NK-92 (cell line): Measurements from ENCODE around the gene RAD51B.

Experiments used
- DNase-seq: peaks from one replicate; lab custom pipeline; 2025; ENCODE audit not compliant: unreplicated experiment; lab: John Stamatoyannopoulos, UW

The RAD51B gene

GRCh38 chr14:68141281-68142088, 321.9 kb downstream of the RAD51B start:
- no peak for DNase-seq

DNA sequence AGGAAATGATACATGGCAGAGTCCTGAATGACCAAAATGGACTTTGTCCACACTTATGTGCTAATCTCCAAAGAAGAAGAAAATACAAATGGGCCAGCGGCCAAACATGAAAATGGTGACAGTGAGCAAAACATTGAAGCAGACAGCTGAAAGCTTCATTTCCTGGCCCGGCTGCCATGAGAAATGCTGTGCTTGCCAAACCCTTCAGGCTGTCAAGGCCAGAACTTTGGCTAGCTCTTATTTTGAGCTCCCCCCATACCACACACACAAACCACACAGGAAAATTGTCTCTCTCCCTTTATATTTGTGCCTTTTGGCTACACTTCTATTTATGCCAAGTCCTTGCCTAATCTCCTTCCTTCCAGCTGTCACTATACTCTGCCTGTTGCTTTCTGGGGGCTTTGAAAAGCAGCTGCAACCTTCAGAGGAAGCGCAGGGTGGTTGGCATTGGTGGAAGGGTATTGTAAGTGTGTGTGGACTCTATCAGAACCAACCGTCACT, 323.8 kb downstream of the RAD51B start:
- DNase-seq, result no peak

- no peak for DNase-seq
Measured at GRCh38 chr14:68144051-68144681, 324.6 kb downstream of the RAD51B start.

DNA sequence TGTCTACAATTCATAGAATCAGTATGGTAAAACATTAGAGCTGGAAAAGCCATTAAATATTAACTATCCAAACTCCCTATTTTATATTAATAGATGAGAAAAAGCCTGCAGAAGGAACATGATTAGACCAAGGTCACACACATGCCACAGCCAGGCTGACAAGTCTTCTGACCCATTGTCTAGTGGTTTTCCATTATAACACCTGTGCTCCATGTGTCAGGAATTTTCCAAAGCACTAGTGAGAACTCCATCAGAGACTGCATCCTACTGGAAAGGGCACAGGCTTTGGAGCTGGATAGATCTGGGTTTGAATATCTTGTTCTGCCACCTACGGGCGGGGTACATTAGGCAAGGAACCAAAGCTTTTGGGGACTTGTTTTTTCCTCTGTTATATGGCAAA, 325.5 kb downstream of the RAD51B start:
- no peak for DNase-seq

DNA sequence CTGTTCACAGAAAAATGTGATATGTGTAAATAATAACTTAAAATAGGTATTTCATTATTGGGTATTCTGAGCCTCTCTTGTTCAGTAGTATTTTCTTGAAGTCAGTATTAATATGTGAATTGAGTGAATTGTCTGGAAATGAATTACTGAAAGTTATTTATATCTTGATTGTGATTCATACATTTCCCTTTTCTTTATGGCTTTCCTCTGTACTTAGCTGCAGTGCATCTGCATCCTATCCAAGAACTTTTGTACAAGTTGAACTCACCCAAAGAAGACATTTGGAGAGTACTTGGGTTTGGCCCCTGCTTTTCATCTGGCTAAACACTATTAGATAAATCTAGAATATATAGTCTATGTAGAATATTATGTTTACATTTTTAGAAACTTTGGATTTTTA, 326.0 kb downstream of the RAD51B start:
- no peak for DNase-seq

GRCh38 chr14:68146818-68147217, 327.2 kb downstream of the RAD51B start:
- DNase-seq, result no peak

GRCh38 chr14:68147303-68147702, 327.7 kb downstream of the RAD51B start:
- DNase-seq, result no peak

DNA sequence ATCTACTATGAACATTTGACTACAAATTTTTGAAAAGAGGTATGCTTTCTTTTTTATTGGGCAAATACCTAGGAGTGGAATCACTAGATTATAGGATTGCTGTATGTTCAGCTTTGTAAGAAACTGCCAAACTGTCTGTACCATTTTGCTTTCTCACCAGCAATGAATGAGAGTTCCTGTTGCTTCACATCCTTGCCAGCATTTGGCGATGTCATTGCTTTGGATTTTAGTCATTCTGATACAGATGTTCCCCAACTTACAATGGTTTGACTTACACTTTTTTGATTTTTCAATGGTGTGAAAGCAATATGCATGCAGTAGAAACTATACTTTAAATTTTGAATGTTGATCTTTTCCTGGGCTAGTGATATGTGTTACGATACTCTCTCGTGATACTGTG, 328.7 kb downstream of the RAD51B start:
- DNase-seq, result no peak

DNA sequence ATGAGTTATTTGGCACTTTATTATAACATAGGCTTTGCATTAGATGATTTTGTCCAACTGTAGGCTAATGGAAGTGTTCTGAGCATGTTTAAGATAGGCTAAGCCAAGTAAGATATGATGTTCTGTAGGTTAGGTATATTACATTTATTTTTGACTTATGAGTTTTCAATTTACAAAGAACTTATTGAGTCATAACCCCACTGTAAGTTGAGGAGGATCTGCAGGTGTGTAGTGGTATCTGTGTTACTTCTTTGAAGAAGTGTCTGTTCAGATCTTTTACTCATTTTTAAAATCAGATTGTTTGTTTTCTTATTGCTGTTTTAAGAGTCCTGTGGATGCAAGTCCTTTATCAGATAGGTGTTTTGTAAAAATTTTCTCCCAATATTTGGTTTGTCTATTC, 329.2 kb downstream of the RAD51B start:
- no peak for DNase-seq

GRCh38 chr14:68153275-68153674, 333.7 kb downstream of the RAD51B start:
- DNase-seq, result no peak

DNA sequence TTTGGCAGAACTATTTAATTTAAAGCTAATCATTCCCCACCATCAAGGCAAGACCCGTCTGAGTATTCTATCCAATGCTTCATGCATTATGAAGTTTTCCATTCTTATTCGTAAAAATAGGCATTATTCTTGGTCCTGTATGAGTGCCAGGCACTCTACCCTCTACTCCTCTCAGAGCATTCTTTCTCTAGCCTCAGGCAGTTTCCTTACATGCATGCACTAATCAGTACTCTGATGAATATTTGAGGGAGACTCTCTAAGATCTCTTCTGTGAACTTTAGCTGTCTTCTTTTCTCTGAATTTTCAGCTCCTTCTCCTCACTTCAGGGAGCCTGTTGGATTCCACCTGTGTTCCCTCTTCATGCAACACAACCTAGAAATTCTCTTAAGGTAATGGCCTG, 334.7 kb downstream of the RAD51B start:
- DNase-seq, result no peak

- no peak for DNase-seq
Measured at GRCh38 chr14:68157971-68158371, 338.4 kb downstream of the RAD51B start.

GRCh38 chr14:68158640-68159039, 339.1 kb downstream of the RAD51B start:
- no peak for DNase-seq

DNA sequence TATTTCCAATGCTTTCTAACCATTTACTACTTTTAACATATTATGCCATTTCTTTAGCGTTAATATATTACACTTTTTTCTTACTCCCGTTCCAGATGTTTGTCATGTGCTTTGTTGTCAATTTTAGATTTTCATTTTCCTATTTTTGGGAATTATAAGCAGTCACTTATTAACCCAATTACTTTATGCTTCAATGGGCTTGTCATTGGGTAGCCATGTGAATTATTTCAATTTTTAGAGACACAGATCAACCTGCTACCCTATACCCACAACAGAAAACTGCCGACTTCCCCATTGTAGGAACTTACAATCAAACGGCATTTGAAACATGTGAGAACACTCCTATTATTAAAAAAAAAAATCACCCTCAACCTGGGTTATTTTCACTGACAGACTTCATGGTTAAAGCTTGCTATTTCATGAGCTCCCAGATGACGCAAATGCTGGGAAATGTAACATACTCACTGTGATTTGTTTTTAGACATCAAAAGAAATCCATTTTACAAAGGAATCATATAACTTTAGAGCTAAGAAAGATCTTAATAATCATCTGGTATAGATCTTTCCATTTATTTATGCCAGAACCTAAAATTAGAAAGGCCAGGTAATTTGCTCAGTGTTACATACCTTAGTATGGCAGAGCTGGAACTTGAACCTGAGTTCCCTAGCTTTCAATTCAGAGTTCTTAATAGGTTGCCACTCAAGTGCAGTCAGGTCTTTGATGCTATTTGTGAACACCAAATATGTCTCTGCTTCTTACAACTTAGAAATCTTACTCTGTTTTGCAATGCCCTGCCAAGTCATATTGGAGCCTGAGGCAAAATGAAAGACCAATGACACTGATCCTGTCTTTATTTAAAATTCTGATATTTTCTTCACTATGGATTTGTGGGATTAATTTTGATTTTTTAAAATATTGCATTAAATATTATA, 340.4 kb downstream of the RAD51B start:
- no peak for DNase-seq

DNA sequence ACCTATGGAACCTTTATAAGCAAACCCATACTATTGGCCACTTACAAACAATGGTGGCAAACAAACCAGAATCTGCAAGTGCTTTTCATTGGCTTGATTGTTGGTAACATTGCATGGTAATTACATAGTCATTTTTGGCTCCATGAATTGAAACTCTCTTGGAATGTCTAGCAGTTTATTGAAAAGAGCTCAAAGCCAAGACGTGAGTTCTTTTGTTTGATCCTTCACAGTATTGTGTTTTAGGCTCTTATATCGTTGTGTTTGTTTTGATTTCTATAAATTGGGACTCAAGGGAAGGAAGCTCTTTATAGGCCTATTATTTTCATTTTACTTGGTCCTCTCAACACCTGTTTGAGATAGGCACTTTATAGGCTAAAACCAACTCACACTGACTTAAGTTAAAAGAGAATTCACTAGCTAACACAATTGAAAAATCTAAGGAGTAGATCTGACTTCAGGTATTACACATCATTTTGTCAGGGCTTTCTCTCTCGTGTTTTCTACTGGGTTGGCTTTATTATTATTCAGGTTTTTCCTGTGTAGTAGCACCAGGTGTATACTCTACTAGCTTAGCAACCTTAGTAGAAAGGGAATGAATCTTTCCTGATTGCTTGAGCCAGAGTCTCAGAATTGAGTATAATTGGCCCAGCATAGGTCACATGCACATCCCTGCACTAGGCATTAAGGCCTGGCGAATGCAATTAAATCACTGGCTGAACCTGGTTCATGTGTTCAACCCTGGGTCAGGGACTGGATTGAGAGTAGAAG, 341.4 kb downstream of the RAD51B start:
- no peak for DNase-seq

DNA sequence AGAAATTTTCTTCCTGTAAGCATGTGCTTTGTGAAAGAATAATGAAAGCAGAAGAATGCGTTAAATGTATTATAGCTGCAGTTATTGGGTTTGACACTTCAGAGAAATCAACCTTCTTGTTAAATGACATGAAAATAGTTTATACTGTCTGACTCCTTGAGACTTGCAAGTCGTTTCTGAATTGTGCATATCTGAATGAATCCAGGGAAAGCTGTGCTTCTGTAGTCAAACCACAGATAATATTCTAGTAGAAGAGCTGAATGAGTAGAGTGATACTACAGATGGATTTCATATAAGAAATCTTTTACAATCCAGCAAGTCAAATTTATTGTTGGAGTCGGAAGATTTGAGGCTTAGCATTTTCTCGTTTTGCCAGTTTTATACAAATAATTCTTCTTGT, 343.3 kb downstream of the RAD51B start:
- DNase-seq, result no peak

- no peak for DNase-seq
Measured at GRCh38 chr14:68164711-68165113, 345.1 kb downstream of the RAD51B start.

DNA sequence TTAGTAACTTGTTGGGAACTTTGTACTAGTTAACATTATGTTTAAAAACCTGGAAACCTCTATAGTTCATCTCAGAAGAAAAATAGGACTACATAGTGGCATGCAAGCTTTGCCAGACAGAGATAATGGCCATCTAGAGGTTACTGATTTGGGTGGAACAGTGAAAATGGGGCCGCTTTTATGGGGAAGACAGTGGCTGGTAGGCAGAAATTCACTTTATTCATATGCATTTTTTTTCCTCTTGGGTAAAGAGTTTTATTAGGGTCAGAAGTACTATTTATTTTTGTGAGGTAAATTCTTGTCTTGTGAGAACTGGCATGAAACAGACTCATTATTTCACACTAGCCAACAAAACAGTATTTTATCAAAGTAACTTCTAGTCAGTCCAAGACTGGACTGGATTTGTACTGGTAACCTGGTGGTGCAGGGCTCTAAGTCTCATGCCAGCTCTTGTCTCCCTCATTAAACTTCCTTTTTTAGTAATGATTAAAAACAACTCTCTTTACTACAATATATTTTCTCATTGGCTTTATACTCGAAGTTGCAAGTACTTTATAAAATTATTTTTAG, 345.8 kb downstream of the RAD51B start:
- DNase-seq, result no peak

- no peak for DNase-seq
Measured at GRCh38 chr14:68166731-68167382, 347.3 kb downstream of the RAD51B start.
